Putamen (tissue), 1 donor: ENCODE results near the gene CNTNAP3.
"Not testable (repeated sequence)": the region's sequence is repeated elsewhere in the genome, so short reads cannot be mapped to it uniquely, and the experiment has no call there.

ENCODE experiments used
- DNase-seq: peaks from one replicate; pipeline ENCODE4 v3.0.0-alpha.2; 2016; ENCODE audit warnings: low spot score

CNTNAP3 gene

DNA sequence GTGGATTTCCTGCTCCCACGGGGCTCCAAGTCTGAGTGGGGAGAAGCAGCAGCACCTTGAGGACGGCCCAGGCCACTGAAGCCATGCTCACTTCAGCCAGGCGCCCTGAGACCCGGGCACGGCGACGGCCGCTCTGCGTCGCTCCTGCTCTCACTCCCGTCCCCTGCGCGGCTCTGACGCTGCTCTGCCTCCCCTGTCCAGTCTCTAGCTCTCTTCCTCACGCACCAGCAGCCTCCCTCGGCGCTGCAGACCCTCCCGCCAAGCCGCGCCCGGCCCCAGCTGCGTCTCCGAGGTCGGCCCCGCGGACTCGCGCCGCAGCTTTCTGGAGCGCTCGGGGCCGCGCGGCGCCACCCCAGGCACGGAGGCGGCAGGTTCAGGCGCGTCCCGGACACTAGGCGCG is at the start of gene CNTNAP3:
TSS of gene CNTNAP3 (minus strand) at position 188 of the 400 bp plus-strand sequence. CDS start at position 85, 103 bp downstream.
- DNase-seq = not testable (repeated sequence)

DNA sequence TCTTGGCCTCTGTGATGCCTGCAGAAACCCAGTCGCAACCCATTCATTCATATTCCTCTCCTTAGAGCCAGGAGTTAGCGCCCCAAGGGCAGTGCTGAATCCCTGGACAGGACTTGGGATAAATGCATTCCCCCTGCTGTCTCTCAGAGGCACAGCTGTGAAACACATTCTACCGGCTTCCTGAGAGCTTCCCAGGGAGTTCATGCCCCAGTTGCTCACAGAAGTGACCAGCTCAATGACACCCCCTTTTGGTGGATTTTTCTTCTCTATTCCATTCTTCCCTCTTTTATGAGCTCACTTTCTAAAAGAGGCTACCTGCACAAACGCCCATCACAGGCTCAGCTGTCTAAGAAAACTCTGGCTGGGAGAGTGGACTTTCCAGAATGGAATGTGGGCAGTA is 8.0 kb downstream of the CNTNAP3 start:
- DNase-seq = not testable (repeated sequence)

DNA sequence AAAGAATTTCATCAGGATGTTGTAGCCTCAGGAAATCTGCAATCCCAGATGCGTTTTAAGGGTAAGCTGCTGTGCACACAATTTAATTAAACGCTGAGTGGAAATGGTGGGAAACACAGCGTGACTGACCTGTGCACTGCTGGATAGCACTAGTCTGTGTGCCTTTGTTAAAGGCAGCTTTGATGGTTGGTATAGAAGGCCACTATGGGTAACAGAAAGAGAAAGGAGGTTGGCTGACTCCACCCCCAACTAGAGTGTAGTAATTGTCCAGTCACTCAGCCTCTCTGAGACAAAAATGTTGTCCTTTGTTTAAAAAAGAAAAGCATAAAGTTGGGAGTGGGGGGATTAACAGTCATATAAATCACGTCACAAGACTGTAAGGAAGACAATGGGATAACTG is 45.5 kb downstream of the CNTNAP3 start:
- not testable (repeated sequence) for DNase-seq

DNA sequence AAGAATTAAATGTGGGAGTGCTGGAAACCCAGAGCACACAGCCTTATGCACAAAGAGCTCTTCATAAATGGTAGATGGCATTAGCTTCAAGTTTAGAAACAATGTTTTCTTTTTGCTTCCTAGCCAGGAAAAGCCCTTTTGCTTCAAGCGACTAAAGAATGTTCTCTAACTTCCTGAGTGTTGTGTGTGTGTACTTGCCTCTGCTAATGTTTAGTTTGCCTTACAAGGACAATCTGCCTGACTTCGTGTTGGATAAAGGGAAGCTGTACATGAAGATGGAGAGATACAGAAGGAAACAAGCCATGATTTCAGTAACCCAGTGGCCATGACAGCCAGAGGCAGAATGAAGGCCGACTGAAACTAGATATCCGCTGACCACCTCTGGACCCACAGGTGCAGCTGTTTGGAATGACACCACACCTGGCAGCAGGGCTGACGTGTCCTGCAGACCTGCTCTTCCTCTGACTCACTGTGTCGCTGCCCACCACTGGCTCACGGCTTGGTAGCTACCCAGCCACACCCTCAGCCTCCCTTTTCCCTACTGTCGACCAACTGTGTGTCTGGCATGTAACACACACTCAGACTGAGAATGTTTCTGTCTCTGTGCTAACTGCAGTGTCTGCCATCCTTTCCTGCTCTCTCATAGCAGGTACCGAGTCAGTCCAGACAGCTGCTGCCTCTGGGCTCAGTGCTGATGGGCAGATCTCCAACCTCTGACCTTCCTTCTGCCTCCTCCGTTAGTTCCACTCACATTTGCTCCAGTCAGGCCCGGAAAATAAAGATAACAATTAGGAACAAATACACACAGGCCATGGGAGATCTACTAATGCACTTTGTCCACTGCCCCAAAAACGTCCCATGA is 55.6 kb downstream of the CNTNAP3 start:
- DNase-seq = not testable (repeated sequence)

DNA sequence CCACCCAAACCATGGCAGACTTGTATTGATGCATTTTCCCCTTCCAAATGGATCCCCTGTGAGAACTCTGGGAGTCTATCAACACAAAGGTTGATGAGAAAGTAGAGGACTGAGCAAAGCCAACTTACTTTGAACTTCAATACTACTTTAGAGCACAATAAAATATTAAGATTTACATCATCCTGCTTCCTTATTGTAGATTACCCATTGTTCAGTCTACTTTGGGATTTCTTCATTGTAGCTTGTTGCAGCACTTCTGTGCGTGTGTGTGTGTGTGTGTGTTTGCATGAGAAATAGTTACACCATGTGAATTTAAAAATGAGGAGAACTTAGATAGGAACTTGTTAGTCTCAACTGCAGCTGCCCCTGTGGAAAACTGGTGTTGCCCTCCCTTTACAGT is 72.0 kb downstream of the CNTNAP3 start:
- not testable (repeated sequence) for DNase-seq

DNA sequence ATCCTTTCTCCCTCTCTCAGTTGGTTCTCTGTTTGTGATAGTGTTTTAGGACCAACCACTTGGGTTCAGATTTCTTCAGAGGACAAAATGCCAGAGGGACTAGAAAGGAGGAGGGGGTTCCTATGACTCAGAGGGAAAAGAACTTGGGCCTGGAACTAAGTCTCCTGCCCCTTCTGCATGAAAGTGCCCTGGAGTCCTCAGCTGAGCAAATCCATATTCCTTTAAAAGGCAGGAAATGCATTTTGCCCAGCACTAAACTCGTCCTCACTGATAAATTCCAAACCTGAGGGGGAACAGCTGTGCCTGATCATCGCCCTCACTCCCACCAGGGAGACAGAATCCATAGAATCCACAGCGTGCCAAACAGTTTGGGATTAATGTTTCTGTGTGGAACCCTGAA is 78.2 kb downstream of the CNTNAP3 start:
- DNase-seq = not testable (repeated sequence)

DNA sequence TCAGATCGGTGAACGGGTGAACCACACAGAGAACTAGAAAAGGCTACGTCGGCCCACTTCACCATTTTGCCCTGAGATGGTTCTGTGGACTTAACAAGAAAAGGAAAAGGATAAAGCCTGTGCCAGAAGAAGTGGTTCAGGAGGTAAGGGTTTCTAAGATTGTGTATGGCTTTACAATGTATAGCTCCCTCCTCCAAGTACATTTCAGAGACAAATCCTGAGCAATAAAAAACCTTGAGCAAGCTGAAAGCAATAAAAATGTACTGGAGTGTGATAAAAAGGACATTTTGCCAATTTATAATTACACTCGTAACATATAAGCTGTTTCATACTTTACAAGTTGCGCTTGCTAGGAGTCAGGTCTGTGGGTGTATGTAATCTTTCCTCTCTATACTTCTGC is 81.3 kb downstream of the CNTNAP3 start:
- DNase-seq = not testable (repeated sequence)

DNA sequence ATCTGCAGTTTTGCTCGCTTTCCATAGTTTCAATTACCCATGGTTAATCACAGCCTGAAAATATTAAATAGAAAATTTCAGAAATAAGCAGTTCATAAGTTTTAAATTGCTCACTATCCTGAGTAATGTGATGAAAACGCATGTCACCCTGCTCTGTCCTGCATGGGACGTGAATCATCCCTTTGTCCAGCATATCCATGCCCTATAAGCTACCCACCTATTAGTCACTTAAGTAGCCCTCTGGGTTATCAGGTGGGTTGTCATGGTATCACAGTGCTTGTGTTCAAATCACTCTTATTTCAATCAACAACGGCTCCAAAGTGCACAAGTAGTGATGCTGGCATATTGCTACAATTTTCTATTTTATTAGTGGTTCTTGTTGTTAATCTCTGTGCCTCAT is 82.1 kb downstream of the CNTNAP3 start:
- DNase-seq = not testable (repeated sequence)

DNA sequence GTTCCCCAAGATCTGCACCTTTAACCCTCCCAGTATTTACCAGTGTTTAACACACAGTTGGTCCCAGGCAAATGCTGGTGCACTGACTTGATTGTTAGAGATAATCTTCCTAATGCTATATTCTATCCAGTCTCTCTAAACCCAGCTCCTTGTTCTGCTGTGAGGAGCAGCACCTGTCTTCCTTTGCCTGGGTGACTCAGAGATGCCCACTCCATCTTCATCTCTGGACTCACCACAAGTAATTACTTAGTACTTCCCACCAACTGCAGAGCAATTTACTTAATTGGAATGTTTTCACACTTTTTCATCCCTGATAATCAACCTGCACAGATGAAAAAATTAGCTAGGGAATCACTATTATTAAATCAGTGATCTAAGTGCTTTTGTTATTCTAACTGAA is 87.6 kb downstream of the CNTNAP3 start:
- not testable (repeated sequence) for DNase-seq

DNA sequence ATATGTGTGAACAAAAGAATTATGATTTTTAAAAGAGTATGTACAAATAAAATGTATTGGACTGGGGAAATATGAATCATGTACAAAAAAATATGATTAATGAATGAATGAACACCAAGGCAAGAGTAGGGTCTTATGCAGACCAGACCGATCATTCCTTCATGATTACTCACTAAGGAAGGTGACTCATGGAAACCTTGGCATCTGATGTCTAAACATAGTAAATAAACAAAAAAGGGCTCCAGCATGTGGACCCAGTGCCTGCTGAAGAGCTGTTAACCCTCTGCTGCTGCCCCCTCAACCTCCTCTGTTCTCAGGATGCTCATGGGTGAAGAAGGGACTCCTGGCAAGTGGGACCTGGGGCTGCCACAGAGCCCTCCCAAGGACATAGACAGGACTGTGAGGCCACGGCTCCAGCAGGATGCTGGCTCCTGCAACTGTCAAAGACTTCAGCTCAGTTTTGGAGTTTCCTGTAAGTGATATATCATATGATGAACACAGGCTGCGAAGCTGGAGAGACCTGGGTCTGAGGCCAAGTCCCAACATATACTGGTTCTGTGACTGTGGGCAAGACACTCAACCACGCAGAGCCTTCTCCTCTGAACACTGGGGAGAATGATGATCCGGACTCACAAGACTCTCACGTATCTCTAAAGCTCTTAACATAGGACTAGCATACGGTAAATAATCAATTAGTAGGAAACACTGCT is 89.8 kb downstream of the CNTNAP3 start:
- DNase-seq = not testable (repeated sequence)

DNA sequence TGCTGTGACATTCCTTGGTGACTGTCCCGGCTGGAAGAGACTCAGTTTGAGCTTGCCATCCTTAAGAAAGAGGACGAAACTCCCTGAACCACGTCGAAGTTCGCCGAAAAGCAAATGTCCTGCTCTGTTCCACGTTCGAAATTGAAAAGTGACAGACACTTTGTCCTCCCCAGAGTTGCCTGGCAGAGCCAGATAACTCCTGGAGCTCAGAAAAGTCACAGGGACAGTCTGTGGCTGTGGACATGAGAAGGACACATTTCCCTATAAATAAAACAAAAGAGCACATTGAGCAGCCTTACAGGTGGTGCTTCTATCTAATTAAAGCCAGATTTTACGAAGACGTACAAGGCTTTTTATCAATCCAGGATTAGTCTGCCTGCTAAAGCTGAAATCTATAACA is 116.6 kb downstream of the CNTNAP3 start:
- DNase-seq = not testable (repeated sequence)

DNA sequence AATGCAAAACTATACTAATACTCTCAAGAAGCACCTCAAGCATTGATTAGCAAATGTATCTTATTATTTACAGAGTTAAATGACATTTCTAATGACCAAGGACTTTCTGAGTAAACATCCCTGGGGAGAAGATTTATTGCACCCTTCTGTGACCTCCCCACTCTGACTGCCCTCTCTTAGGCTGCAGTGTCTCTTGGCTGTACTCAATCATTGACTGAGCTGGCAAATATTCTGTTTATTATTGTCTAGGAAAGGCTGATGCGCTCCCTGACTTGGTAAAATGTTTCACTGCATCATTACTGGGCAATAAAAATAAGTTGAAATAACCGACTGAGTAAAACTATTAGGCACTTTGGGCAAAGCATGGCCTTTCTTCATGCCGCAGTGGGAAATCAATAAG is 130.3 kb downstream of the CNTNAP3 start:
- not testable (repeated sequence) for DNase-seq

DNA sequence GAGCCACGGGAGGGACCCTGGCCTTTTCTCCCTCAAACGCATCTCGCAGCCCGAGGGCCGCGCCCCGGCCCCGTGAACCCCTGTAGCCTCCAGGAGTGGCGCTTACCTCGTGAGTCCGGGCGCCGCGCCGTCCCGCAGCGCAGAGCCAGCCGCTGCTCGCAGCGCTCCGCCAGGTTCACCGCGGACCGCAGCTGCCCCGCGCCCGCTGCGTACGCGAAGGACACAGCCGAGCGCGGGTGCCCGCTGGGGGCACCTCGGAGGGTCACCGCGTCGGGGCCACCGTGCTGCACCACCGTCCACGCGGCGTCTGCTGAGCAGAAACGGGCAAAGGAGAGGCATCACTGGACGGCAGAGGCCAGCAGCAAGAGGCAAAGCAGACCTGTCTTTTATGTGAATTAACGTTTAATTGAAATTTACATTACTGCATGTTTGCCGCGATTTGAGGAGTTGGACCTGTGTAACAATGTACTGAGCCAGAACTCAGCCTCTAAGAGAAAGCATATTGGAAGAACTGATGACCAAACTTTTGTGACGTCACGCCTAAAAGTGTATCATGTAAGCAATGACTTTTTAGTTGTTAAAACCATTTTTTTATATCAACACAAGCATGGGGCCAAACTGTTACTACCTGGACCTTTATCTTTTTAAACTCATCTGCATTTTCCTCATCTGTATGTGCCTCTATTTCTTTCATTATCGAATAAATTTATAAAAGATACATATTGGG is 155.0 kb downstream of the CNTNAP3 start:
- not testable (repeated sequence) for DNase-seq

DNA sequence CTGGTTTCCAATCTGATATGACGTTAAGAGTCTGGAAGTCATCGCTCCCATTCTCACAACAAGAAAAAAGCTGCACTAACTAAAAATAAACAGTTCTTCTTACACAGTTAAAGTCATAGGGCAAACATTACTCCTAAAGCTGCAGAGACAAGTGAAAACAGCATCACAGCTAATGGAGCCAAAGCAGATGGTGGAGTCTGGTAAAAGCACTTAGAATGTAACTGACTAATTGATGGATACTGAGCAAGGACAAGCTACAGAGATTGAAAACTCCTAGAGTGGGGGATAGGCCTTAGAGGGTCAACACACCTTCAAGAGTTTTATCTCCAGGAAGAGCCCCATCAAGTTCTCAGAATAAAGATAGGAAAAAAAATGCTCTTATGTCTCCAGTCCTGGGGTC is 166.6 kb downstream of the CNTNAP3 start:
- DNase-seq = not testable (repeated sequence)

DNA sequence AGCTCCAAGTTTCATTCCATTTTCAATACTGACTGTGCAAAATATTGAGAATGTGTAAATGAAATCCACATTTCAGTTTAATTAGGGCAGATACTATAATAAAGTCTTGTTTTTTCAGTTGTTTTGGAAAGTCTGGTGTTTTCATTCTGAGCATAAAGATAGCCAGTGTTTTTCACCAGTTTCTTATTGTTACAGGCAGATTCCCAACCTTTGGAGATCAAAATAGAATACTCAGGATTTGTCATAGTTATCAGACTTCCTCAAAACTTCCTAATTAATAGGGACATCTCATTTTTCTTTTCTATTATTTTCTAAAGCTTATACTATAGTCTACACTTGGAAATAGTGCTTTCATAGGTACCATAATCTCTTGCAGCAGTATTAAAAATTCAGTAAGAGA is 176.2 kb downstream of the CNTNAP3 start:
- not testable (repeated sequence) for DNase-seq

DNA sequence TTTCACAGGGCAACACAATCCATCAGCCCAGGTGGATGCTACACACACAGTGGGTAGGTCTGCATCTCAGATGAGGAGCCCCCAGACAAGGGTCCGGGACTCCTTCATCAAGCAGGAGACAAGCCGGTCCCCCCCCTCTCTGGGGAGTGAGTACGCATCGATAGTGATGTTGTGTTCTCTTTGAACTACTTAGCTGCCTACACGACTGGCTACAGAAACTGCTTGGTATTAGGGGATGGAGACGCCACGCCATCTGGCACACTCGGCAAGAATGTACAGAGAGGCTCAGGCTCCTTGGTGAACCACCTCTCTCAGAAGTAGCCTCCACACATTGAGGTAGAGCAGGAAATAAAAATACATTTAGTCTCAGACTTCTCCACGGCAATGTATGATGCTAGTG is 179.8 kb downstream of the CNTNAP3 start:
- no peak for DNase-seq

DNA sequence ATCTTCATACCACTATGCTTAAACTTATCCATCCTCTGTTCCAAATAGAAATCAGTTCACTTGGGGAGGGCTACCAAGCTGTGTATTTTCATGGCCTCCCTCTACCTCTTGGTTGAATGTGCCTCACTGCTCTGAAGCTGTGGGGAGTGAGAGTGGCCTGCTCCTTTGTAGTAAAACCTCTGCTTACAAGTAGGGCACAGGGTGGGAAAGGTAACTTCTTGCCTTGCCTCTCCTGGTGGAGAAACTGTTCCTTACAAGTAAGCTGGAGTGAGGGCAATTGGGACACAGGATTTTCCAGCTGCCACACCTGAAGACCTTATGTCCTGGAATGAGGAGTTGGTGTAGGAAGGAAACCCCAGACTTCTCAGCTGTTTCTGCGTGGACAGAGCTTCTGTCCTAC is 190.8 kb downstream of the CNTNAP3 start:
- not testable (repeated sequence) for DNase-seq

DNA sequence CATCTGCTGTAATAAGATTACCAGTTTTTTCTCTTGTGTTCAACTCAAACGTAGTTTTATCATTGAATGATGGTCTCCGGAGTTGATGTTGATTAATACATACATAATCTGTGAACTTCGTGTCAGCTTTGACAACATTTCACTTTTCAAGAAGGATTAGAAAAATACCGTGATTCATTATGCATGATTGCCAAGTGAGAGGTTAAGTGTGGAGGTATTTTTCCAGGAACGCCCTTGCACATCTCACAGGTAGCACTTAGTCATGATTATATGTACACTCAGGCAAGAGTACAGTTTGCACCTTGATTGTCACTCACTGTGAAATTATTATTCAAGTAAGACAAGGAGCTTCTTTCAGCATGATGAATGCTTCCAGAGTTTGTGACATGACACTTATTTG is 202.7 kb downstream of the CNTNAP3 start:
- DNase-seq = peak; percentile 39

DNA sequence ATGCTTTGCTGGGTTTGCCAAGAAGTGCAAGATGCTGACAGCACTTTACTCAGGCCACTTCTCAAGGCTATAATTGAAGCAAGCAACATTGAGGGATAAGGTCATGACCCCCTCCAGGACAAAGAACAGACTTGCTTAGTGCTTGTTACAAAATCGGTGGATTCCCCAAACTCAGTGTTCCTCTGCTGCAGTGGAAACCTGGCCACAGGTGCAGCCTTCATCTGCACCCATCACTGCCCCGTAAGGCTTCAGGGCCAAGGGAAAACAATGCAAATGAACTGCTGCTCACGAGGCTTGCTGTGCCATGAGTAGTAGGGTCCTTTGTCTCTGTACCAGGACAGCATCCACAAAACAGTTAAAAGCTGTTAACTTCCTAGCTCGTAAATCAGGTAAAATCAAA is 205.4 kb downstream of the CNTNAP3 start:
- DNase-seq = not testable (repeated sequence)

DNA sequence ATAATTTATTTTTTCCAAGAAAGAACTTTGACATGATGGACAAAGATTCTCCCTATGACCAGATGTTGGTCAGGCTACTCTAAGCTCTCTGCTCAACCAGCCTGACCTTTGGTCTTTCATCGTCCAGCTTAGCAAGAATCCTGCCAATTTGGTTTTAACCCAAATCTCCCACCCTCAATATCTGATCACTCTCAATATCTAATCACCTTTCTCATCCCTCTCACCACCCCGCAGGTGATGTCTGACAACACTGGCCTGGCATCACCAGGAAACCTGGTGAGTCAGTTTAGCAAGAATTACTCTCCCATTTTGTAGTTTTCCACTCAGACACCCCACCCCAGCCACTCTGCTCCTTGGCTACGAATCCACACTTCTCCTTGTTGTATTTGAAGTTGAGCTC is 207.9 kb downstream of the CNTNAP3 start:
- DNase-seq = not testable (repeated sequence)

DNA sequence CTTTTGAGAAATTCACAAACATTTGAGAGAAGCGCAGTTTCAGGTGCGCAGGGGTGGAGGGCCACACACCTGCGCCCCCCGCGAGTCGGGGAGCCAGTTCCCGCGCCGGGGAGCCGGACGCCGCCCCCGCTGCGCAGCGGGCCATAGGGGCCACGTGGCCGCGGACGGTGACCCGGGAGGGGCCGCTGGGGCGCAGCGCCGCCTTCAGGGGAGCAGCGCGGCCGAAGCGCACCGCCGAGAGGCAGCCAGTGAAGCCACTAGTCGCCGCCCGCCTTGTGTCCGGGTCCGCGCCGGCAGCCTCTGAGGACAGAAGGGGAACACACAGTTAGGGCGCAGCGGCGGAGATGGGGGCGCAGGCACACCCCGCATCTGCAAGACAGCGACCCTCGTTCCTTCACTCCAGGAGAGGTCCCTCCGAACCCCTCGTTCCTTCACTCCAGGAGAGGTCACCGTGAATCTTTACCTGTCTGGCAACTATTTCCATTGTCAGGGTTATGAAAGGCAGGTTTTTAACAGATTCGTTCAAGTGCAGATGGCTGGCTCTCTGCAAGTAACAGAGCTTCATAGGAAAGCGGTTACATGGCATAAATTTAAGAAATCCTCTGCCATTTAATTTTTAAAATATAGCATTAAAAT is 209.2 kb downstream of the CNTNAP3 start:
- not testable (repeated sequence) for DNase-seq

DNA sequence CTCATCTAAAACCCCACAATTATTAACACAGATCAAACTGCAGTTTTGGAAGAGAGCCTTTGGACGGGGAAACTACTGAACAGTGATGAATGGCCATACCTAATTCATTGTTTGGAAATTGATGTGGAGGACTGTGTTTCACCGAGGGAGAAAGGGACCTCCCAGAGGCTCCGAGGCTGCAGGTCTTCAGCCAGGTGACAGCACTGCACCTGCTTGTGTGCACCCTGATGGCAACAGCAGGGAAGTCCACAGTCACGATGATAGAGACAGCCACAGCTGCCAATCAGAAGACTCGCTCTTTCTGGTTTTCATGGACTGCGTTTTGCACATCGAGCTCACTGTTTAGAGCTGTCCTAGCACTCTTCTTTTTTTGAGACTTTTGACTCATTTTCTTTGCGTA is 214.4 kb downstream of the CNTNAP3 start:
- not testable (repeated sequence) for DNase-seq
